Measurements from ENCODE around the gene SNX2. TPM values are rescaled to one million over a fixed set of nuclear protein-coding genes. Genes with fewer than 3 reads are reported as not detected.

The SNX2 gene
- total RNA-seq, 3 donors from 2014 or later (not counting 1 experiment from before 2014, with no cell fraction given), result 47.9 to 57.4 (median 53.2) TPM

GRCh38 chr5:122743261-122743660 is 31.6 kb upstream of the SNX2 start:
- peaks cover 0 to 5% of the 10 kb centered on the region in 2 donors for H3K27me3 Mint-ChIP-seq (ENCODE audit: low read depth in 2 of 2)
- ATAC-seq, result no peak
- no peak overlapping the region for H3K27ac Mint-ChIP-seq
- H3K36me3 ChIP-seq (ENCODE audit: control insufficient read depth, insufficient read depth, low read length), result no peaks in the 10 kb centered on the region
- no peaks in the 10 kb centered on the region for H3K9me3 ChIP-seq (ENCODE audit: control insufficient read depth, insufficient read depth, low read length)
- H3K36me3 Mint-ChIP-seq, result no peaks in the 10 kb centered on the region
- 91% methylated on average over 3 of the region's 3 CpGs for WGBS (ENCODE audit: insufficient coverage)
- no peak for DNase-seq
- H3K4me1 Mint-ChIP-seq, result no peaks in the 10 kb centered on the region
- no peak overlapping the region for H3K4me3 Mint-ChIP-seq
- no peak overlapping the region for H3K27ac ChIP-seq (ENCODE audit: low read length)
- no peaks in the 10 kb centered on the region for H3K9me3 Mint-ChIP-seq
- no peak for TF ChIP-seq CTCF (IDR thresholded peaks at IDR 0.05)
- no peaks in the 10 kb centered on the region for H3K4me1 ChIP-seq (ENCODE audit: control insufficient read depth, insufficient read depth, low read length)
- H3K27me3 ChIP-seq (ENCODE audit: control insufficient read depth, insufficient read depth, low read length), result peaks cover 2% of the 10 kb centered on the region
- H3K4me3 ChIP-seq (ENCODE audit: low read length), result no peak overlapping the region
- intact Hi-C loops (cut with micrococcal nuclease), result no loop called here

- ATAC-seq (no peak), DNase-seq (no peak)
- Histone ChIP-seq H3K4me3 (ENCODE audit: low read length) (no peak overlapping the region), H3K9me3 (ENCODE audit: control insufficient read depth, insufficient read depth, low read length) (no peaks in the 10 kb centered on the region), H3K36me3 (ENCODE audit: control insufficient read depth, insufficient read depth, low read length) (no peaks in the 10 kb centered on the region), H3K27me3 (ENCODE audit: control insufficient read depth, insufficient read depth, low read length) (peaks cover 2% of the 10 kb centered on the region), H3K4me1 (ENCODE audit: control insufficient read depth, insufficient read depth, low read length) (no peaks in the 10 kb centered on the region), H3K27ac (ENCODE audit: low read length) (no peak overlapping the region)
- H3K4me1 Mint-ChIP-seq, result no peaks in the 10 kb centered on the region
- intact Hi-C loops (cut with micrococcal nuclease), result no loop called here
- WGBS (ENCODE audit: insufficient coverage), result 85% methylated on average over 2 of the region's 2 CpGs
- no peaks in the 10 kb centered on the region for H3K9me3 Mint-ChIP-seq
- TF ChIP-seq CTCF (IDR thresholded peaks at IDR 0.05), result no peak
- H3K36me3 Mint-ChIP-seq, result no peaks in the 10 kb centered on the region
- peaks cover 0 to 3% of the 10 kb centered on the region in 2 donors for H3K27me3 Mint-ChIP-seq (ENCODE audit: low read depth in 2 of 2)
- no peak overlapping the region for H3K27ac Mint-ChIP-seq
- H3K4me3 Mint-ChIP-seq, result no peak overlapping the region
These were observed 29.3 kb upstream of the SNX2 start for GRCh38 chr5:122745597-122745996.

- WGBS (ENCODE audit: insufficient coverage), result 83% methylated on average over 1 of the region's 2 CpGs
- Mint-ChIP-seq H3K27me3 (ENCODE audit: low read depth in 2 of 2) (peaks cover 4 to 13% of the 10 kb centered on the region in 2 donors), H3K4me3 (no peak overlapping the region), H3K9me3 (no peaks in the 10 kb centered on the region), H3K36me3 (no peaks in the 10 kb centered on the region), H3K27ac (no peak overlapping the region), H3K4me1 (no peaks in the 10 kb centered on the region)
- no peak for TF ChIP-seq CTCF (IDR thresholded peaks at IDR 0.05)
- ATAC-seq (no peak), DNase-seq (no peak)
- Histone ChIP-seq H3K27me3 (ENCODE audit: control insufficient read depth, insufficient read depth, low read length) (peaks cover 2% of the 10 kb centered on the region), H3K4me1 (ENCODE audit: control insufficient read depth, insufficient read depth, low read length) (no peaks in the 10 kb centered on the region), H3K36me3 (ENCODE audit: control insufficient read depth, insufficient read depth, low read length) (no peaks in the 10 kb centered on the region), H3K9me3 (ENCODE audit: control insufficient read depth, insufficient read depth, low read length) (no peaks in the 10 kb centered on the region), H3K27ac (ENCODE audit: low read length) (no peak overlapping the region), H3K4me3 (ENCODE audit: low read length) (no peak overlapping the region)
- intact Hi-C loops (cut with micrococcal nuclease), result no loop called here
These were observed 25.0 kb upstream of the SNX2 start for GRCh38 chr5:122749886-122750285.

- WGBS (ENCODE audit: insufficient coverage), result 84% methylated on average over 7 of the region's 7 CpGs
- Mint-ChIP-seq H3K36me3 (no peaks in the 10 kb centered on the region), H3K4me3 (no peak overlapping the region), H3K27ac (no peak overlapping the region), H3K4me1 (no peaks in the 10 kb centered on the region), H3K9me3 (no peaks in the 10 kb centered on the region), H3K27me3 (ENCODE audit: low read depth in 2 of 2) (peaks cover 4 to 13% of the 10 kb centered on the region in 2 donors)
- Histone ChIP-seq H3K27ac (ENCODE audit: low read length) (no peak overlapping the region), H3K36me3 (ENCODE audit: control insufficient read depth, insufficient read depth, low read length) (no peaks in the 10 kb centered on the region), H3K27me3 (ENCODE audit: control insufficient read depth, insufficient read depth, low read length) (peaks cover 2% of the 10 kb centered on the region), H3K4me1 (ENCODE audit: control insufficient read depth, insufficient read depth, low read length) (no peaks in the 10 kb centered on the region), H3K9me3 (ENCODE audit: control insufficient read depth, insufficient read depth, low read length) (no peaks in the 10 kb centered on the region), H3K4me3 (ENCODE audit: low read length) (no peak overlapping the region)
- no peak for DNase-seq
- intact Hi-C loops (cut with micrococcal nuclease), result no loop called here
- no peak for TF ChIP-seq CTCF (IDR thresholded peaks at IDR 0.05)
- no peak for ATAC-seq
These were observed 23.5 kb upstream of the SNX2 start for GRCh38 chr5:122751293-122751782.

Data from natural killer cell (primary cell).